HFFc6 (cell line): ENCODE data around the gene ADNP2. TPM values are rescaled to one million over a fixed set of nuclear protein-coding genes. Genes with fewer than 3 reads are reported as not detected.

ENCODE experiments used
- DNase-seq: peaks from one replicate; pipeline ENCODE4 v3.0.0-alpha.2; 2018
- H3K27ac Mint-ChIP-seq: 2 replicates; pipeline ENCODE4 v1.8.0; 2020; ENCODE audit warnings: mild to moderate bottlenecking, mixed read lengths
- H3K27me3 Mint-ChIP-seq: 2 replicates; pipeline ENCODE4 v1.8.0; 2021; ENCODE audit warnings: mild to moderate bottlenecking, moderate library complexity, mixed read lengths; ENCODE audit not compliant: insufficient read depth
- H3K36me3 Mint-ChIP-seq: 2 replicates; pipeline ENCODE4 v1.8.0; 2021; ENCODE audit warnings: low read depth, mixed read lengths
- H3K4me1 Mint-ChIP-seq: 2 replicates; pipeline ENCODE4 v1.8.0; 2020; ENCODE audit warnings: low read depth, mixed read lengths
- H3K4me3 Mint-ChIP-seq: 2 replicates; pipeline ENCODE4 v1.8.0; 2020; ENCODE audit warnings: mild to moderate bottlenecking, moderate library complexity, mixed read lengths
- H3K9me3 Mint-ChIP-seq: 2 replicates; pipeline ENCODE4 v1.8.0; 2020; ENCODE audit warnings: mild to moderate bottlenecking, mixed read lengths
- CTCF ChIP-seq: fragments of 200-600 bp; sonication (generic); IDR thresholded peaks from 2 replicates; pipeline ENCODE4 v1.5.0; 2021; ENCODE audit warnings: antibody characterized with exemption, mild to moderate bottlenecking
- total RNA-seq, 6 experiments: library from RNA; stranded (reverse); fragmentation: NEBNext Ultra II Directional; extraction: Animal tissue kit (Norgen Biotek cat#: 25700); gene quantifications; 2 replicates in 1 of 6; 3 replicates in 5 of 6; pipeline ENCODE4 v1.2.3, GENCODE V29; 2021

The ADNP2 gene
- total RNA-seq, 6 experiments from 2014 or later = 11.5 to 15.6 (median 14.3) TPM

DNA sequence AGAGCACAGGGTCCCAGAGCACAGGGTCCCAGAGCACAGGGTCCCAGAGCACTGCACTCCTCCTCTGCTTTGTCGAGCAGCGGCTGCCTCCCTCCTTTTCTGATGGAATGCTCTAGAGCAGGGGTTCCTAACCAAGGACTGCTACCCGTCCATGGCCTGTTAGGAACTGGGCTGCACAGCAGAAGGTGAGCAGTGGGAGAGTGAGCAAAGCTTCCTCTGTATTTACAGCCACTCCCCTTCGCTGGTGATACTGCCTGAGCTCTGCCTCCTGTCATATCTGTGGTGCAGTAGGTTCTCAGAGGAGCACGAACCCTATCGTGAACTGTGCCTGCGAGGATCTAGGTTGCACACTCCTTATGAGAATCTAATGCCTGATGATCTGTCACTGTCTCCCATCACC lies 33.1 kb upstream of the ADNP2 start:
- Mint-ChIP-seq H3K4me3 (no peak overlapping the region), H3K36me3 (no peaks in the 10 kb centered on the region), H3K9me3 (no peaks in the 10 kb centered on the region), H3K27me3 (peaks cover 6% of the 10 kb centered on the region), H3K27ac (no peak overlapping the region), H3K4me1 (no peaks in the 10 kb centered on the region)
- TF ChIP-seq CTCF = no peak
- no peak for DNase-seq

- DNase-seq = no peak
- H3K36me3 Mint-ChIP-seq = no peaks in the 10 kb centered on the region
- TF ChIP-seq CTCF = no peak
- no peaks in the 10 kb centered on the region for H3K9me3 Mint-ChIP-seq
- no peak overlapping the region for H3K27ac Mint-ChIP-seq
- H3K27me3 Mint-ChIP-seq = peaks cover 9% of the 10 kb centered on the region
- H3K4me3 Mint-ChIP-seq = no peak overlapping the region
- H3K4me1 Mint-ChIP-seq = no peaks in the 10 kb centered on the region
Observed at GRCh38 chr18:80076379-80076778, 32.7 kb upstream of the ADNP2 start.

- no peaks in the 10 kb centered on the region for H3K4me1 Mint-ChIP-seq
- TF ChIP-seq CTCF = no peak
- no peak for DNase-seq
- no peaks in the 10 kb centered on the region for H3K9me3 Mint-ChIP-seq
- no peak overlapping the region for H3K27ac Mint-ChIP-seq
- peaks cover 15% of the 10 kb centered on the region for H3K27me3 Mint-ChIP-seq
- no peaks in the 10 kb centered on the region for H3K36me3 Mint-ChIP-seq
- H3K4me3 Mint-ChIP-seq = no peak overlapping the region
Observed at GRCh38 chr18:80077873-80078272, 31.2 kb upstream of the ADNP2 start.

DNA sequence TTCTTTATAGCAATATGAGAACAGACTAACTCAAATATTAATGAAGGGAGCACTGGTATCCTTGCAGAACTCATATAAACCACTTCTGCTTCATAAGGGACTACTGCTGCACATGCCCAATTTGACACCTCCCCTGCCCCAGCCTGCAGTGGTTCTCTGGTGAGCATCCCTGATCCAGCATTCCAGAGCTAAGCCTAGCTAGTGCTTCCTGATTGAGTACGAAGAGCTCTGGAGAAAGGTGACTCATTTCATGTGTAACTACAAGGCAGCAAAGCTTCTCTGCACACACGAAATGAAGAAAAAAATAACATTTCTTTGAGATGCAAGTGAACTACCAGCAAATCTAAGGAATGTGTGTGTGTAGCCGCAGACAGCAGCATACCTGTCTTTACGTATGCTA lies 22.8 kb upstream of the ADNP2 start:
- peaks cover 22% of the 10 kb centered on the region for H3K36me3 Mint-ChIP-seq
- peaks cover 28% of the 10 kb centered on the region for H3K9me3 Mint-ChIP-seq
- no peak overlapping the region for H3K27ac Mint-ChIP-seq
- H3K4me1 Mint-ChIP-seq = peaks cover 5% of the 10 kb centered on the region
- peaks cover 14% of the 10 kb centered on the region for H3K27me3 Mint-ChIP-seq
- no peak overlapping the region for H3K4me3 Mint-ChIP-seq
- no peak for TF ChIP-seq CTCF
- peak; percentile 40 for DNase-seq

GRCh38 chr18:80088036-80088435 lies 21.0 kb upstream of the ADNP2 start:
- no peak for DNase-seq
- Mint-ChIP-seq H3K9me3 (peaks cover 28% of the 10 kb centered on the region), H3K27me3 (peaks cover 8% of the 10 kb centered on the region), H3K4me3 (no peak overlapping the region), H3K27ac (no peak overlapping the region), H3K4me1 (peaks cover 5% of the 10 kb centered on the region), H3K36me3 (peaks cover 22% of the 10 kb centered on the region)
- TF ChIP-seq CTCF = no peak

GRCh38 chr18:80088823-80089222 lies 20.2 kb upstream of the ADNP2 start:
- no peak overlapping the region for H3K4me3 Mint-ChIP-seq
- TF ChIP-seq CTCF = no peak
- H3K4me1 Mint-ChIP-seq = peaks cover 5% of the 10 kb centered on the region
- H3K27ac Mint-ChIP-seq = no peak overlapping the region
- H3K36me3 Mint-ChIP-seq = peaks cover 22% of the 10 kb centered on the region
- no peak for DNase-seq
- H3K9me3 Mint-ChIP-seq = peaks cover 28% of the 10 kb centered on the region
- peaks cover 5% of the 10 kb centered on the region for H3K27me3 Mint-ChIP-seq
